Motor neuron (in vitro differentiated cells): ENCODE data around the gene MAP2K2. TPM values are rescaled to one million over a fixed set of nuclear protein-coding genes. Genes with fewer than 3 reads are reported as not detected.

ENCODE experiments used
- ATAC-seq, 8 experiments: fragments of 200-7000 bp; cut with Tn5 transposase; replicated peaks in 6 of 8; 2 replicates each; pipeline ENCODE4 v1.8.0; 2021; ENCODE audit warnings: mild to moderate bottlenecking in 8 of 8, moderate library complexity in 8 of 8
- H3K27ac ChIP-seq, 2 donors: fragments of 250-450 bp; sonication (Bioruptor Pico); 2 replicates each; pipeline ENCODE4 v1.9.0; 2021; ENCODE audit warnings: antibody characterized with exemption in 2 of 2, mild to moderate bottlenecking in 2 of 2, moderate library complexity in 1 of 2
- H3K4me1 ChIP-seq, 2 donors: fragments of 250-450 bp; sonication (Bioruptor Pico); replicated peaks in 1 of 2; 2 replicates each; pipeline ENCODE4 v1.6.1; 2021; ENCODE audit warnings: antibody characterized with exemption in 2 of 2, mild to moderate bottlenecking in 2 of 2, moderate library complexity in 1 of 2
- H3K4me3 ChIP-seq, 5 donors: fragments of 250-450 bp; sonication (Bioruptor Pico); 2 replicates each; pipeline ENCODE4 v1.9.0; 2021; ENCODE audit warnings: antibody characterized with exemption in 5 of 5, mild to moderate bottlenecking in 5 of 5, moderate library complexity in 4 of 5
- WGBS, 10 experiments: fragments of 450-650 bp; shearing (Covaris generic); methylation state at CpG; one replicate each; pipeline ENCODE4 v1.0.0; 2022; 5-methylcytosine and 5-hydroxymethylcytosine counted together
- in situ Hi-C, 9 experiments: fragments of 400-800 bp; cut with MboI; loops; one replicate each; pipeline ENCODE4 v1.15.0; 2021; ENCODE audit warnings: low sequenced_read_pairs in 9 of 9, low pct_unique_long_range_greater_than_20kb in 2 of 9; ENCODE audit not compliant: unreplicated experiment in 9 of 9
- total RNA-seq, 8 experiments: library from RNA; unstranded; fragments of 300-600 nt; gene quantifications; 2 replicates each; pipeline versions ENCODE4 v1.2.3 to v1.2.4, GENCODE V29; 2022

MAP2K2 gene
- total RNA-seq, 8 experiments from 2014 or later, result 77.0 to 159 (median 99.6) TPM

DNA sequence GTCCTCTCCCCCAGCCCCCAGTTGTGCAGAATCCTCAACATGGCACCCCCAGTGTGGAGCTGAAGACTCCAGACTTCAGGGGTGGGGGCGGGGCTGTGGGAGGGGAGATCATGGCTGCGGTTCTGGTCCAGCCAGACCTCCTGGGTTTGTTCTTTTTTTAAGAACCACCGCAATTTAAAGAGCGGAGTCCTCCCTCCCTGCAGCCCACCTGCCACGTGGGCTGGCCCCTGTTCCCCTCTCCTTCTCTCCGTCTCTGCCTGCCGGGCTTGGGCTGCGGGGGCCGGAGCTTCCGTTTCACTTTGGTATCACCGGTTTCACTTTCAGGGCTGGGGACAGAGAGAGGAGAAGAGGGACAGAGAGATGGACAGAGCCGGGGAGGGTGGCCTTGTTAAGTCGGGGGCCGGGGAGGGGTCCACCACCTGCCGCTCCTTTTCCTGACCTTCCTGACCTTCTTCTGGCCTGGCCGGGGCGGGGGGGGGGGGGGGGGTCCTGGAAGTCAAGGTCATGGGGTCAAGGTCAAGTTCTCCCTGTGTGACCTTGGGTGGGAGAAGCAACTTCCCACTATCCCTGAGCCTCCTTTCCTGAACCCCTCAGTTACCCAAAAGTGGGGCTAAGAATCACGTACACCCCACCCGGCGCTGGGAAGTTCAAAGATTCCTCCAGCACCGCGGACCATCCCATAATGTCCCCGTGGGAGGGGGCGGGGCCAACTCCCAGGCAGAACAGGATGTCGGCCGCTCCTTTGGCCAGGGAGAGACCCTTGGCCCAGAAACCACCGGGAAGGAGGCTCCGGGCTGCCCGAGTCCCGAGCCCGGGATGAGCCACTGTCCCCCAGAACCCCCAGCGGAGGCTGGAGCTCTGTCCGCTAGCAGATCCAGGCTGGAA lies 45.9 kb downstream of the MAP2K2 start:
- Histone ChIP-seq H3K27ac (no peak overlapping the region), H3K4me1 (peaks cover 0 to 3% of the 10 kb centered on the region in 2 donors), H3K4me3 (no peak overlapping the region)
- peak in 7 of 8 experiments; percentile 18 to 86 (median 43) for ATAC-seq
- 10 to 80% (median 48%) methylated on average over 2 to 6 of the region's 33 CpGs; no CpG with 5 or more reads in 7 of the 10 experiments for WGBS, 10 experiments
- in situ Hi-C loops, result no loop called here

DNA sequence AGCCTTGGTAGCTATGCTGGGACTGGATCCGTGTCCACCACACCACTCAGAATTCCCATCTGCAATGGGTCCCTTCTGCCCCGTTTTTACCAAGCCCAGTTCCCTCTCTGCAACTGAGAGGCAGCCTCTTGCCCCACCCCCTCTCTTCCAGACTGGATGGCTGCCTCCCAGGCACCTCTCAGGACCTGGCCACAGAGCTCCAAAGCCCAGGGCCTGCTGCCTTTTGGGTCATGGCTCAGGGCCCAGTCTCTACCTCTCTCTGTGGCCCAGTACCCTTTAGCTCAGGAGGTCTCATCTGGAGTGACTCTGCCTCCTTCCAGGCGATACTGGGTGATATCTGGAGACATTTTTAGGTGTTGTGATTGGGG lies 46.9 kb downstream of the MAP2K2 start:
- peaks cover 0 to 3% of the 10 kb centered on the region in 2 donors for H3K4me1 ChIP-seq
- no peak overlapping the region for H3K4me3 ChIP-seq
- peak in 1 of 8 experiments; percentile 12 for ATAC-seq
- 60 to 83% methylated on average over 1 of the region's 3 CpGs; no CpG with 5 or more reads in 8 of the 10 experiments for WGBS, 10 experiments
- in situ Hi-C loops, result no loop called here
- H3K27ac ChIP-seq, result no peak overlapping the region

DNA sequence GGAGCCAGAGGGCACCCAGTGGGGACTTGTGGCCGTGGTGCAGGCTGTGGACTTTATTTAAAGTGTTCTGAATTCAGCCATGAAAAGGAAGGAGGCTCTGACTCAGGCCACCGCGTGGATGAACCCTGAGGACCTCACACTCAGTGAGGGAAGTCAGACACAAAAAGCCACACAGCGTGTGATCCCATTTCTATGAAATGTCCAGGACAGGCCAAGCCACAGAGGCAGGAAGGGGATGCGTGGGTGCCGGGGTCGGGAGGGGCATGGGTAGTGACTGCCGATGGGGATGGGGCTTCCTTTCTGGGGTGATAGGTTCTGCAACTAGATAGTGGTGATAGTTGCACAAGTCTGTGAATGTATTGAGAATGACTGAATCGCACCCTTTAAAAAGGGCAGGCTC lies 48.5 kb downstream of the MAP2K2 start:
- 100% methylated on average over 1 of the region's 9 CpGs; no CpG with 5 or more reads in 9 of the 10 experiments for WGBS, 10 experiments
- H3K4me1 ChIP-seq, result peaks cover 0 to 3% of the 10 kb centered on the region in 2 donors
- in situ Hi-C loops, result no loop called here
- H3K27ac ChIP-seq, result no peak overlapping the region
- ATAC-seq, result no peak
- H3K4me3 ChIP-seq, result no peak overlapping the region

DNA sequence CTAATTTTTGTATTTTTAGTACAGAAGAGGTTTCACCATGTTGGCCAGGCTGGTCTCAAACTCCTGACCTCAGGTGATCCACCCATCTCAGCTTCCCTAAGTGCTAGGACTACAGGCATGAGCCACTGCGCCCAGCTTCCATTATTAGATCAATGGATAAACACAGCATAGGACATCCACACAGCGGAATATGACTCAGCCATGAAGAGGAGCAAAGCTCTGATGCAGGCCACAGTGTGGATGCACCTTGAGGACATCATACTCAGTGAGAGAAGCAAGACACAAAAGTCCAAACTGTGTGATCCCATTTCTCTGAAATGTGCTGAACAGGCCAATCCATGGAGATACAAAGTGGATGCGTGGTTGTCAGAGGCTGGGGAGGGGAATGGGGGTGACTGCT lies 52.3 kb downstream of the MAP2K2 start:
- Histone ChIP-seq H3K4me1 (peaks cover 5% of the 10 kb centered on the region in 2 donors), H3K27ac (no peak overlapping the region), H3K4me3 (no peak overlapping the region)
- no peak for ATAC-seq
- in situ Hi-C loops, result no loop called here
- WGBS, 10 experiments, result 80 to 100% (median 100%) methylated on average over 1 to 2 of the region's 3 CpGs; no CpG with 5 or more reads in 4 of the 10 experiments

DNA sequence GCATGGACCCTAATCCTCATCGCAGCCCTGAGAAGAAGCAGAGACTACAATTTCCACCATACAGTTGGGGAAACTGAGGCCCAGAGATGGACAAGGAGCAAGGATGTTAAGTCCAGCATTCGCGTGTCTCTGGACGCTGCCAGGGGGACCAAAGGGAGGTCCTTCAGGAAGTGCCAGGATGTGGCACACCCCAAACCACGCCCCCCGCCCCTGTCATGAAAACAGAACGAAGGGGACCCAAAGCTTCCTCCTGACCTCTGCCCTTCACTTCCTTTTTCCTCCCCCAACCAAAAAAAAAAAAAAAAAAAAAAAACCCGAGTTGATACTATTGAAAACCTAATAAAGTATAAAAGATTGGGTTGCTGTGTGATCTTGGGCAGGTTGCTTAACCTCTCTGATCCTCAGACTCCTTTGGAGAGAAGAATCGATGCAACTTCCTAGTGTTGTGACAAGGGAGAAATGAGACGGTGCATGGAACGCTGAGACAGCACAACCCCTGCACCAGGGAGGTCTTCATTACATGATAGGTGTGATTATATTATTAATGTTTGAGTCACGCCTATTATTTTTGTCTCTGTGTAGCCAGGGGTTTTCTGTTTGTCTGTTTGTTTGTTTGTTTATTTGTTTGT lies 54.5 kb downstream of the MAP2K2 start:
- no peak overlapping the region for H3K4me3 ChIP-seq
- in situ Hi-C loops, result no loop called here
- no peak overlapping the region for H3K27ac ChIP-seq
- peaks cover 5 to 6% of the 10 kb centered on the region in 2 donors for H3K4me1 ChIP-seq
- 40 to 83% (median 53%) methylated on average over 1 to 7 of the region's 12 CpGs; no CpG with 5 or more reads in 1 of the 10 experiments for WGBS, 10 experiments
- ATAC-seq, result no peak

DNA sequence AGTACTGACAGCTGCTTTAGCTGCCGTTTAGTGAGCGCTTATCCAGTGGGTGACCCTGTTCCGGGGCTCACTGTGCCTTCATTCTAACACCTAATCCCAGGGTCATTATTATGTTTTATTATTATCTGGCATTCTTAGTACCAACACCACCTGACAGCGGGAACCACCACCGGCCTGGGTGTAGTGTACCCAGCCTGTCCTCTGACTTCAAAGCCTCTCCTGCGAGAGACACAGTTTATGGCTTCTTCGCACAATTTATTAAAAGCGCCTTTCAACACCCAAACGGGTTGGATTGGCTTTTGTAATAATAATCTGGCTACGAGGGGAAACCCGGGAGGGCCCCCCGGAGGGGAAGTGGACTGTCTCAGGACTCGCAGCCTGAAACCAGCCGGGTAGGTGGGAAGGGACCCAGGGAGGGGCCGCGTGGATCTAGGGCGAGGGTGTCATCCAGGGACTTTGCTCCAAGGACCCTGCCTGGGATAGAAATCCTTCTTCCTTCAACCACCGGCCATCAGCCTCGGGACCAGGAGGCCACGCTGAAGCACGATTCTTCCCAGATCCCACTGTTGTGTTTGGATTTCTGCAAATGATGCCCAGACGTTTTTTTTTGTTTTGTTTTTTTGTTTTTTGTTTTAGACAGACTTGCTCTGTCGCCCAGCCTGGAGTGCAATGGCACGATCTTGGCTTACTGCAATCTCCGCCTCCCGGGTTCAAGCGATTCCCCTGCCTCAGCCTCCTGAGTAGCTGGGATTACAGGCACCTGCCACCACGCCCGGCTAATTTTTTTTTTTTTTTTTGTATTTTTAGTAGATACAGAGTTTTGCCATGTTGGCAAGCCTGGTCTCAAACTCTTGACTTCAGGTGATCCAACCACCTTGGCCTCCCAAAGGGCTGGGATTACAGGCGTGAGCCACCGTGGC lies 55.6 kb downstream of the MAP2K2 start:
- peaks cover 9 to 15% of the 10 kb centered on the region in 2 donors for H3K4me1 ChIP-seq
- no peak for ATAC-seq
- WGBS, 10 experiments, result 6 to 48% (median 19%) methylated on average over 4 to 20 of the region's 31 CpGs; no CpG with 5 or more reads in 1 of the 10 experiments
- H3K27ac ChIP-seq, result no peak overlapping the region
- peak overlapping the region; percentile 87 to 100 (median 98) for H3K4me3 ChIP-seq
- in situ Hi-C loops, result no loop called here

DNA sequence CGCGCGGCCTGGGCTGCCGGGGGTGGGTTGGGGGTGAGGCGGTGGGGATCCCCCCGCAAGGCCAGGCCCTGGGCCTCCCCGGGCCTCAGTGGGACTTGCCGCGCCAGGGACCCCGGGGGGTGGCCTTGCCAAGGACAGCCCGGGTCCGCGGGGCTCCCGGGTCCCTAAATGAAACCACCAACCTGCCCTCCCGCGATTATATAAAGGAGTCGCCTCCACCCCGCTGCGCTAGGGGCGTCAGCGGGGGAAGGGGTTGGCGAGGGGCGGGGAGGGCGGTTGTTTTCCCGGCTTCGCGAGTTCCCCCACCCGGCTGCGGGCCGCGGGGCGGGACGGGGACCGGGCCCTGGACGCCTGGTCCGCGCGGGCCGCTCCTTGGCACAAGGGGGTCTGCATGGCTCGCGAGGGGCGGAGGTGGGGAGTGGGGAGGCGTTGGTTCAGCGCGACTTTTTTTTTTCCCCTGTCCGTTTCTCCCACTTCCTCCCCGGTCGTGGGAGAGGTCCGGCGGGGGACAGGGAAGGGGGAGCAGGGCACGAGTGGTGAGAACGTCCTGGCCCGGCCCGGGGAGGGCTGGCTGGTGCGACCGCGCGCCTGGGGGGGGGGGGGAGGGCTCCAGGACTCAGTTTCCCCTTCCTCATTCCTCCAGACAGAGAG lies 56.4 kb downstream of the MAP2K2 start:
- in situ Hi-C loops, result no loop called here
- ATAC-seq, result peak in 2 of 8 experiments; percentile 0
- no CpG with 5 or more reads among the region's 58 CpGs for WGBS, 10 experiments
- peak overlapping the region; percentile 87 to 100 (median 98) for H3K4me3 ChIP-seq
- H3K27ac ChIP-seq, result peak overlapping the region in 1 of 2 donors; percentile 88
- peaks cover 9 to 15% of the 10 kb centered on the region in 2 donors for H3K4me1 ChIP-seq

DNA sequence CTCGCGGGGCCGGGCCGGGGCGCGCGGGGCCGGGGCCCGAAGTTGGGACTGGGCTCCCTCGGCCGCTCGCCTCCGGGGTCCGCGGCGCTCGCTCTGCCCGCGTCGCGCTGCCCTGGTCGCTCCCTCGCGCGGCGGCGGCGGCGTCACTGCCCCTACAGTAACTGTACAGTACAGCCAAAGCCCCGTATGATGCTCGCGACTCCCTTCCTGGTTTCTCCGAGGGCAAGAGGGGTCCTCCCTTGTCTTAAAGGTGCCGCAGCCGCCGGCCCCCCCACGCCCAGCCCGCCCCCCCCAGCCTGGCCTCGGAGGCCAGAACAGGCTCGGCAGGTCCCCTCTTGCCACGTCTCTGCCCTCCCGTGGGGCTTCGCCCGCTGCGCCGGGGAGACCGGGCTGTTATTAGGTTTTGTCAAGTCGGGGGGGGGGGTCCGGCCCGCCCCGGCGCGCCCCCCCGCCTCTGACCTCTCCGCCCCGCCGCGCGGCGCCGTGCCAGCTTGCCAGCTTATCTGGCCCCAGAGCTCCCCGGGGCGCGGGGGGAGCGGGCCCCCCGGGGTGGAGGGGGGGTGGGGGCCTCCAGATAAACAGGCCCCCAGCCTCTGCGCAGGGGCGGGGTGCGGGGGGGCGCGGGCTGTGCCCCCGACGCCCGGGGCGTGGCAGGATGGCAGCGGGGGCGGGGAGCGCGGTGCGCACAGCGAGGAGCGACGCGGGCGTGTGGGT lies 57.1 kb downstream of the MAP2K2 start, which contains the start of gene ZBTB7A:
ZBTB7A (minus strand) TSS at position 218 of the 714 bp plus-strand sequence. CDS start 11,667 bp downstream, outside the sequence.
- no CpG with 5 or more reads among the region's 85 CpGs for WGBS, 10 experiments
- in situ Hi-C loops, result no loop called here
- peak; percentile 12 to 63 (median 48) for ATAC-seq
- Histone ChIP-seq H3K4me1 (peaks cover 9 to 15% of the 10 kb centered on the region in 2 donors), H3K27ac (peak within 1 kb of the TSS; percentile 78 to 88), H3K4me3 (peak within 1 kb of the TSS; percentile 87 to 100 (median 98))

DNA sequence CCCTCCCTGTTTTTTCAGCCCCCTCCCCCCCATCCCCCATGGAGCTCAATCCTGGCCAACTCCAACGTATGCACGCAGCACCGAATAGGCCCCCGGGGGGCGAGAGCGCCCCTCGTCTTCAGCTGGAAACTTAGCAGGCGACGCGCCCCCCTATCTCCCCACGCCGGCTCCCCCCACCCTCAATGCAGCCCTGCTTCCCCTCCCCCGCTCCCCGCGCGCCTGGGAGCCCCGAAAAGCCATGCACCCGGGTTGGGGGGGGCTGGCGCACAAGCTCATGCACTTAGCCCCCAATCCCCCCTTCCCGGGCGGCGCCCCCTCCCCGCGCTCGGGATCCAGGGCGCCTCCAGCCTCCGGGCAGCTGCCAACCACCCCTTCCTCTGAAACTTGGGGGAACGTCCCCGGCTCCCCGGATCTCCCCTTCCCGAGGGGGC lies 57.7 kb downstream of the MAP2K2 start:
- peak in 3 of 8 experiments; percentile 0 to 4 (median 3) for ATAC-seq
- Histone ChIP-seq H3K4me3 (peak overlapping the region; percentile 87 to 100 (median 98)), H3K27ac (peak overlapping the region; percentile 78 to 88), H3K4me1 (peaks cover 9 to 15% of the 10 kb centered on the region in 2 donors)
- WGBS, 10 experiments, result no CpG with 5 or more reads among the region's 31 CpGs
- in situ Hi-C loops, result no loop called here

DNA sequence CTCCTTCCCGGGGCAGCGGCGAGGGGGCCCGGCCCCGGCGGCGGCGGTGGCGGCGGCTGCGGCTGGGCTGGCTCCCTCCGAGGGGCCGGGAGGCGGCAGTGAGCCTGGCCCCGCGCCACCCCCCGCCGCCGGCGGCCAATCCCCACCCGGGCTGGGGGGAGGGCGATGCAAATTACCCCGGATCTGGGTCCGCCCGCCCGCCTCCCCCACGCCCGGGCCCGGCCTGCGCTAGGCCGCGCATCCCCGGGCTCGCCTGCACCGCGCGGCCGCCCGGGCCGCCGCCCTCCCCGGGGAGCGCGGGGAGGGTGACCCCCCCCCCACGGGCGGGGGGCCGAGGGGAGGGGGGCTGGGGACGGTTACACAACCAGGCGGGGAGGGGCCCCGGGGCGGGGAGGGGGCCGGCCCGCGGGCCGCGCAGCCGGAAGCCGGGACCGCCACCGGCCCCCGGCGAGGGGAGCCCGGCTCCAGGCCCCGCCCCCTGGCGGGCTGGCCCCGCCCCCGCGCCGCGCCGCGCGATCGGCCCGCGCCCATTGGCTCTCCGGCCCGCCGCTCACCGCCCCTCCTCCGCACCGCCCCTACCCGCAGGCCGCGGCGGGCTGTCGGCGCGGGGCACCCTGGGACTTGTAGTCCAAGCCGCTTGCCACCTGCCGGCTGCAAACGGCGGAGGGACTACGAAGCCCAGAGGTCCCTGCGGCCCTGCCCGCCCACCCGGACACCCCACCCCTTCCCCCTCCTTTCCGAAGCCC lies 58.3 kb downstream of the MAP2K2 start:
- peak overlapping the region; percentile 81 to 86 for H3K27ac ChIP-seq
- H3K4me1 ChIP-seq, result peaks cover 9 to 15% of the 10 kb centered on the region in 2 donors
- in situ Hi-C loops, result no loop called here
- H3K4me3 ChIP-seq, result peak overlapping the region; percentile 66 to 99 (median 88)
- peak; percentile 54 to 86 (median 78) for ATAC-seq
- no CpG with 5 or more reads among the region's 98 CpGs for WGBS, 10 experiments
